TTC549 (cell line): ENCODE measurements around the gene RPS6KA5.

ENCODE experiments used
- FAIRE-seq: peaks from 2 replicates; lab custom pipeline; 2012; peaks lifted over from hg19 to GRCh38; lab: Jason Lieb, UNC

RPS6KA5 gene

GRCh38 chr14:90938615-90939014 lies 121.8 kb downstream of the RPS6KA5 start:
- no peak for FAIRE-seq

GRCh38 chr14:90936757-90937440 lies 123.5 kb downstream of the RPS6KA5 start:
- FAIRE-seq: no peak

- FAIRE-seq: no peak
These were observed 135.7 kb downstream of the RPS6KA5 start for GRCh38 chr14:90924621-90925340.

GRCh38 chr14:90922141-90922540 lies 138.3 kb downstream of the RPS6KA5 start:
- no peak for FAIRE-seq

GRCh38 chr14:90911121-90911520 lies 149.3 kb downstream of the RPS6KA5 start:
- FAIRE-seq: no peak

- no peak for FAIRE-seq
These were observed 153.3 kb downstream of the RPS6KA5 start for GRCh38 chr14:90907178-90907577.

- FAIRE-seq: no peak
These were observed 154.9 kb downstream of the RPS6KA5 start for GRCh38 chr14:90905531-90905930.

- FAIRE-seq: peak; percentile 94
These were observed 157.3 kb downstream of the RPS6KA5 start for GRCh38 chr14:90903101-90903500.

GRCh38 chr14:90900476-90901083 lies 159.9 kb downstream of the RPS6KA5 start:
- FAIRE-seq: peak; percentile 66

- FAIRE-seq: no peak
These were observed 163.4 kb downstream of the RPS6KA5 start for GRCh38 chr14:90897022-90897421.

- FAIRE-seq: no peak
These were observed 166.2 kb downstream of the RPS6KA5 start for GRCh38 chr14:90894241-90894640.

- FAIRE-seq: no peak
These were observed 166.9 kb downstream of the RPS6KA5 start for GRCh38 chr14:90893510-90893909.

- FAIRE-seq: no peak
These were observed 167.5 kb downstream of the RPS6KA5 start for GRCh38 chr14:90892970-90893369.

GRCh38 chr14:90891326-90891725 lies 169.1 kb downstream of the RPS6KA5 start:
- FAIRE-seq: no peak

GRCh38 chr14:90890322-90891020 lies 170.0 kb downstream of the RPS6KA5 start:
- no peak for FAIRE-seq

GRCh38 chr14:90886297-90886815 lies 174.1 kb downstream of the RPS6KA5 start:
- no peak for FAIRE-seq

- FAIRE-seq: no peak
These were observed 176.7 kb downstream of the RPS6KA5 start for GRCh38 chr14:90883782-90884181.

GRCh38 chr14:90883197-90883596 lies 177.2 kb downstream of the RPS6KA5 start:
- FAIRE-seq: no peak

- FAIRE-seq: no peak
These were observed 180.2 kb downstream of the RPS6KA5 start for GRCh38 chr14:90880282-90880681.

- no peak for FAIRE-seq
These were observed 185.8 kb downstream of the RPS6KA5 start for GRCh38 chr14:90874599-90874998.

GRCh38 chr14:90871605-90872233 lies 188.7 kb downstream of the RPS6KA5 start:
- FAIRE-seq: no peak

- peak; percentile 17 for FAIRE-seq
These were observed 189.4 kb downstream of the RPS6KA5 start for GRCh38 chr14:90870950-90871604.
